ENCODE measurements around the gene JHY. TPM values are rescaled to one million over a fixed set of nuclear protein-coding genes. Genes with fewer than 3 reads are reported as not detected.
"Not testable (repeated sequence)": the region's sequence is repeated elsewhere in the genome, so short reads cannot be mapped to it uniquely, and the experiment has no call there.

JHY gene
- total RNA-seq: 13.3 TPM

GRCh38 chr11:122882189-122882856 lies at the start of gene JHY:
Gene JHY (plus strand): TSS chr11:122882759. CDS start chr11:122885850, 3,091 bp downstream.
- intact Hi-C loops (cut with DNase I): no loop called here
- ATAC-seq (peak; percentile 78), DNase-seq (ENCODE audit: low spot score) (peak; percentile 74)

DNA sequence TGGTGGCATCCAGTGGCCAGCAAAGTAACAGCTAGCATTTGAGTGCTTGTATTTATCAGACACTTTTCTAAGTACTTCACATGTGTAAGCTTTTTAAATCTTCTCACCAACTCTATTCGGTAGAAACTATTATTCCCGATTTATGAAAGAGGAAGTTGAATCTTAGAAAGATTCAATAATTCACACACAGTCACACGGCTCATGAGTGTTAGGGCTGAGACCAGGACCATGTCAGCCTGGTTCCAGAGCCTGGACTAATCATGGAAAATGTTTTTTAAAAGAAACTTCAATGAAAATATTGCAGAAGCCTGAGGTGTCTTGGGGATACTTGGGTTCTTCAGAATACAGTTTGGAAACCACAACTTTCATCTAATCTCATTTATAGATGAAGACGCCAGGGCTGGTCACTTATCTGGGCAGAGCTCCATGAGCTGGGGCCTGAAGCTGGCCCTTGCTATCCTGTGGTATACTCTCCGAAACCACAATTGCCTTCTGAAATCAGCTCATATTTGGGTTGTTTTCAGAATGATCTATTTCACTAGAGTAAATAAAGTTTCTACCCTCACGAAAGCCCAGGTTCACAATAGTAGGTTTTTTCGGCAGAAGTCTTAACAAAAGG lies 48.6 kb upstream of the JHY start:
- intact Hi-C loops (cut with DNase I): no loop called here
- no peak for DNase-seq (ENCODE audit: low spot score)
- peak; percentile 80 for ATAC-seq

GRCh38 chr11:122836916-122837315 lies 45.6 kb upstream of the JHY start:
- no peak for DNase-seq (ENCODE audit: low spot score)
- intact Hi-C loops (cut with DNase I): no loop called here
- no peak for ATAC-seq

- ATAC-seq (no peak), DNase-seq (ENCODE audit: low spot score) (no peak)
- intact Hi-C loops (cut with DNase I): no loop called here
These were observed 44.8 kb upstream of the JHY start for GRCh38 chr11:122837528-122838346.

- ATAC-seq: no peak
- no peak for DNase-seq (ENCODE audit: low spot score)
- intact Hi-C loops (cut with DNase I): no loop called here
These were observed 39.0 kb upstream of the JHY start for GRCh38 chr11:122843281-122844141.

DNA sequence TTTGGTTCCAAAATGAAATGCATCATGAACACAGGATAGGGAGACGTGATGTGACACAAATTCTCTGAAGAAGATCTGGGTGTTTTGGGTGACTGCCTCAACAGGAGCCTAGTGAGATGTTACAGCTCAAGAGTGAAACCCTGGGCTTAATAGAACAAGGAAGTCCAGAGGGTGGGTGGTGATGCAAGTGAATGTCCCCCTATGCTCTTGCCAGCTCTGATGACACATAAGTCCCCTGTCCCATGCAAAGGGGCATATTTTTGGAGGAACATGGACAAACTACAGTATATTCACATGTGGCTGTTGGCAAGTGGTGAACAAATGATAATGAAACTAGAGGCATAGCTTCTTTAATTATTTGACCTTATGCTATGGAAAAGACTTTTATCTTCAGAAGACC lies 35.1 kb upstream of the JHY start:
- DNase-seq (ENCODE audit: low spot score) (no peak), ATAC-seq (no peak)
- intact Hi-C loops (cut with DNase I): no loop called here

DNA sequence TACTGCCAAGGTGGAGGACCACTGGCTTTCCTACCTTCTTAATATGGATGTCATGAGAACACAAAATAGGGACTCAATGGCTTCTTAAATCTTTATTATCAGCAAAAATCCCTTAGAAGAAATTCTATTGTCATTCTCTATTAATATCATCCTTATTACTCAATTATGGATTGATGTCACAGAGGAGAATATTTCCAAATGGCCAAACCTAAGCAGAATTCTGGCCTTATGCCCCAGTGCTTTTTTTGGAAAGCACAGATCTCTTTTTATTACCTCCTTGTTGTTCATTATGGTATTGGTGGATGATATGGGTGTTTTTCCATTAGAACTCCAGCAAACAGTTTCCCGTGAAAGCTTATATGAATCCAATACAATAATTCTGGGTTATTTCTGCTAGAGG lies 34.4 kb upstream of the JHY start:
- ATAC-seq: no peak
- intact Hi-C loops (cut with DNase I): no loop called here
- no peak for DNase-seq (ENCODE audit: low spot score)

DNA sequence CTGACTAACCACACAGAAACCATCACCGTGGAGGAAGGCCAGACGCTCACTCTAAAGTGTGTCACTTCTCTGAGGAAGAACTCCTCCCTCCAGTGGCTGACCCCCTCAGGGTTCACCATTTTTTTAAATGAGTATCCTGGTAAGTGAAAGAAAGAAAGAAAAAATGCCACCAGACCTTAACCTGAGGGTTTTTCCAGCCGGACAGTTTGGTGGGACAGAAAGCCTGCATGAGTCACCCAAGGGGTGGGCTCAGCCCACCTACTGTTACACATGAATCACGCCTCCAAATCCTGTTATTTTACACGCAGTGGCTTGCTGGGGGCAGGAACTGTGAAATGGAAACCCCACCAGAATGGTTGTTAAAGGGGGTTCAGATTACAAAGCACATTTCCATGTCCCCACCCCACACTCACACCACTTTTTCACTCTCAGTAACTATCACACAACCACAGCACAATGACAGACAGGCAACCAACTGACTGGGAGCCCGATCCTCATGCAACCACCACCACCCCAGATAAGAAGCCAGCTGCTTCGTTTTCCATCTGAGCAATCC lies 32.4 kb upstream of the JHY start:
- no peak for ATAC-seq
- intact Hi-C loops (cut with DNase I): loop anchor here (5.0 to 10.0 kb wide), 2 partner anchors 55 to 148 kb away; no protein-coding TSS in a partner anchor
- DNase-seq (ENCODE audit: low spot score): no peak

GRCh38 chr11:122851366-122851966 lies 31.1 kb upstream of the JHY start:
- intact Hi-C loops (cut with DNase I): loop anchor here (5.0 to 10.0 kb wide), 2 partner anchors 57 to 149 kb away; no protein-coding TSS in a partner anchor
- DNase-seq (ENCODE audit: low spot score) (no peak), ATAC-seq (no peak)

DNA sequence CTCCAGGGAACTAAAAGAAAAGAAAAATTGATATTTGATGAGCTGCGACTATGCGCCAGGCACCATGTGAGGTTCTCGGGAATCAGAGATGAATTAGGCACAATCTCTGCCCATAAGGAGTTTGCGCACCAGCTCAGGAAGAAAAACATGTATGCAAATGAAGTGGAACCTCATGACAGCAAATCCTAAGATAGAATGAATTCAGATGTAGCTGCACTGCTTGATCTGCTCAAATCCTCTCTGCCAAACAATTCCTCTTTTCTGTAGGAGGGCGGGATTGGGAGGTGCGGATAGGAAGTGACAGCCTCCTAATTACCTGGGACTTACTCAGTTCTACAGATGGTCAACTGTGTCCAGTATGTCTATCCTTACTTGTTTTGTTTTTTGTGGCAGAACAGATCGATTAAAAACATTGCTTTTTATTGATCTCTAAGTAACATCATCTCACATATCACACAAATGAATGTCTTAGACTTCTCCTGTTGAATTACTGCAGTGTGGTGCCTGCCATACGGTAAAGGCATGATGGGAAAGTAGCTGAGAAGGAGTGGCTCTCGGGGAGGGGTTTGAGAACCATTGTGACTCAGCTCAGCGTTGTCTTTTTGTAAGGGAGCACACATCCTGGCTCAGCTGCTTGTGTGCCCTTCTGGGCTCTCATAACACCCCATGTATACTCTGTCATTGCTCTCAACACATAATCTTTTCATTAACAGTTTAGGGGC lies 30.3 kb upstream of the JHY start:
- DNase-seq (ENCODE audit: low spot score) (no peak), ATAC-seq (no peak)
- intact Hi-C loops (cut with DNase I): loop anchor here (5.0 to 10.0 kb wide), 2 partner anchors 57 to 150 kb away; no protein-coding TSS in a partner anchor

DNA sequence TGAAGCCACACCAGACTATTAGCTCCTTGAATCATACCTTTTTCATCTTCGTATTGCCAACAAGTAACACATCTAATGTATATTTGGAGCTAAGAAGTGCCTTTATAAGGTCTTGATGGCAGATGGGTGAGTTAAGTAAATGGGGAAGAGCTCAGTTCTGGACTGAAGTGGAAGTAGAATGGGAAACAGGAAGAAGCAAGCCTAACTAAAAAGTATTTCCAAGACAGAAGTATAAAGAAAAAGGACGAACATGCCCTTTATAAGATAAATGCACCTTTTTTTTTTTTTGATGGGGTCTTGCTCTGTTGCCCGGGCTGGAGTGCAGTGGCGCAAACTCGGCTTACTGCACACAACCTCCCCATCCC lies 29.8 kb upstream of the JHY start:
- ATAC-seq: no peak

DNA sequence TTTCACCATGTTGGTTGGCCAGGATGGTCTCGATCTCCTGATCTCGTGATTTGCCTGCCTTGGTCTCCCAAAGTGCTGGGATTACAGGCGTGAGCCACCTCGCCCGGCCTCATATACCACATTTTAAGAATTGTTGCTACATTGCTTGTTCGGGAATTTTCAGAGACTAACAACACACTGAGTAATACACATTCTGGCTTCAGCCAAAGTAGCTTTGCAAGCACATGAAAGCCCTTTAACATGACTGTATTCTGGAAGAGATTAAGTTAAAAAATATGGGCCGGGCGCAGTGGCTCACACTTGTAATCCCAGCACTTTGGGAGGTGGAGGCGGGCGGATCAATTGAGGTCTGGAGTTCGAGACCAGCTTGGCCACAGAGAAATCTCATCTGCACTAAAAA lies 29.3 kb upstream of the JHY start:
- intact Hi-C loops (cut with DNase I): loop anchor here (5.0 to 10.0 kb wide), 2 partner anchors 58 to 151 kb away; no protein-coding TSS in a partner anchor
- ATAC-seq (no peak), DNase-seq (ENCODE audit: low spot score) (no peak)

More for the DNA sequence above, 29.8 kb upstream of the JHY start:
- intact Hi-C loops (cut with DNase I): loop anchor here (5.0 to 10.0 kb wide), 2 partner anchors 58 to 150 kb away; no protein-coding TSS in a partner anchor
- DNase-seq (ENCODE audit: low spot score): no peak

GRCh38 chr11:122853971-122854446 lies 28.6 kb upstream of the JHY start:
- intact Hi-C loops (cut with DNase I): loop anchor here (5.0 to 10.0 kb wide), 2 partner anchors 59 to 152 kb away; no protein-coding TSS in a partner anchor
- DNase-seq (ENCODE audit: low spot score): no peak
- ATAC-seq: peak; percentile 67

GRCh38 chr11:122861631-122862030 lies 20.9 kb upstream of the JHY start:
- ATAC-seq: no peak
- intact Hi-C loops (cut with DNase I): loop anchor here (10.0 kb wide), 1 partner anchor 163 kb away; no protein-coding TSS in a partner anchor

GRCh38 chr11:122862091-122862490 lies 20.5 kb upstream of the JHY start:
- no peak for ATAC-seq
- no peak for DNase-seq (ENCODE audit: low spot score)
- intact Hi-C loops (cut with DNase I): loop anchor here (10.0 kb wide), 1 partner anchor 163 kb away; no protein-coding TSS in a partner anchor

More at GRCh38 chr11:122861631-122862030, 20.9 kb upstream of the JHY start:
- DNase-seq (ENCODE audit: low spot score): no peak

- ATAC-seq; DNase-seq (ENCODE audit: low spot score): not testable (repeated sequence)
- intact Hi-C loops (cut with DNase I): loop anchor here (10.0 kb wide), 1 partner anchor 162 kb away; no protein-coding TSS in a partner anchor
These were observed 19.4 kb upstream of the JHY start for GRCh38 chr11:122863154-122863553.
